H1 (cell line): ENCODE results near the gene AFF2. TPM values are rescaled to one million over a fixed set of nuclear protein-coding genes. Genes with fewer than 3 reads are reported as not detected.

ENCODE experiments used
- CTCF ChIA-PET: fragments of 300-600 bp; sonication (Branson Sonifier 250); formaldehyde crosslinking; loops from one replicate; lab custom pipeline; 2021; ENCODE audit not compliant: partially characterized antibody; lab: Charles Lee
- POLR2A ChIA-PET: fragments of 300-600 bp; sonication (Branson Sonifier 250); formaldehyde crosslinking; loops from one replicate; lab custom pipeline; 2021; ENCODE audit warnings: inconsistent platforms; ENCODE audit not compliant: partially characterized antibody; lab: Charles Lee
- DNase-seq, 2 experiments: peaks; one replicate each; pipeline versions ENCODE4 v3.0.0 to v3.0.0-alpha.2; 2010 to 2022; ENCODE audit warnings: low spot score in 2 of 2, low read depth in 1 of 2, mixed read lengths in 1 of 2
- FAIRE-seq: peaks from 2 replicates; lab custom pipeline; 2011; peaks lifted over from hg19 to GRCh38; lab: Jason Lieb, UNC
- H2AFZ ChIP-seq: 2 replicates; pipeline ENCODE4 v1.8.1; 2012; ENCODE audit warnings: low read length, inconsistent platforms
- H2AK5ac ChIP-seq: 2 replicates; pipeline ENCODE4 v1.6.1; 2013; ENCODE audit warnings: low read depth, low read length
- H2BK120ac ChIP-seq: replicated peaks from 2 replicates; pipeline ENCODE3; 2013; ENCODE audit warnings: low read depth, low read length, inconsistent platforms
- H2BK12ac ChIP-seq: 2 replicates; pipeline ENCODE4 v1.6.1; 2013; ENCODE audit warnings: low read depth, low read length
- H2BK15ac ChIP-seq: 2 replicates; pipeline ENCODE4 v1.6.1; 2013; ENCODE audit warnings: low read length
- H2BK20ac ChIP-seq: 2 replicates; pipeline ENCODE4 v1.6.1; 2013; ENCODE audit warnings: low read length
- H2BK5ac ChIP-seq: 2 replicates; pipeline ENCODE4 v1.6.1; 2013; ENCODE audit warnings: low read depth, low read length
- H3K14ac ChIP-seq: 2 replicates; pipeline ENCODE4 v1.6.1; 2013; ENCODE audit warnings: inconsistent platforms; ENCODE audit not compliant: insufficient read length
- H3K18ac ChIP-seq: 2 replicates; pipeline ENCODE4 v1.6.1; 2013; ENCODE audit warnings: low read length; ENCODE audit errors: extremely low read depth
- H3K23ac ChIP-seq: 2 replicates; pipeline ENCODE4 v1.6.1; 2013; ENCODE audit warnings: inconsistent platforms; ENCODE audit not compliant: insufficient read length
- H3K23me2 ChIP-seq: 2 replicates; pipeline ENCODE4 v1.6.1; 2013; ENCODE audit warnings: low read depth, low read length
- H3K27ac ChIP-seq: 2 replicates; pipeline ENCODE4 v1.6.1; 2011; ENCODE audit warnings: low read depth, low read length, inconsistent platforms
- H3K27me3 ChIP-seq, 4 experiments: replicated peaks in 1 of 4; 1 replicate in 1 of 4; 2 replicates in 3 of 4; pipeline versions ENCODE4 v1.6.1 to v1.8.1; 2011 to 2013; ENCODE audit warnings: low read length in 3 of 4, mild to moderate bottlenecking in 3 of 4, inconsistent platforms in 2 of 4, mixed read lengths in 2 of 4, moderate library complexity in 1 of 4; ENCODE audit not compliant: control insufficient read depth in 3 of 4, insufficient read depth in 3 of 4; ENCODE audit errors: extremely low read depth in 1 of 4
- H3K36me3 ChIP-seq, 4 experiments: 2 replicates each; pipeline versions ENCODE4 v1.6.1 to v1.8.1; 2011 to 2013; ENCODE audit warnings: mild to moderate bottlenecking in 4 of 4, low read length in 3 of 4, moderate library complexity in 2 of 4, control low read depth in 1 of 4, inconsistent platforms in 1 of 4; ENCODE audit not compliant: insufficient read depth in 4 of 4, control insufficient read depth in 2 of 4
- H3K4ac ChIP-seq: replicated peaks from 2 replicates; pipeline ENCODE3; 2013; ENCODE audit warnings: low read length, low read depth, mixed read lengths, inconsistent platforms; ENCODE audit not compliant: insufficient read length
- H3K4me1 ChIP-seq, 4 experiments: replicated peaks in 1 of 4; 1 replicate in 1 of 4; 2 replicates in 3 of 4; pipeline versions ENCODE4 v1.6.1 to v1.8.1; 2011 to 2013; ENCODE audit warnings: low read length in 3 of 4, inconsistent platforms in 2 of 4, mixed read lengths in 1 of 4; ENCODE audit not compliant: insufficient read depth in 4 of 4, control insufficient read depth in 3 of 4
- H3K4me2 ChIP-seq, 2 experiments: 2 replicates each; pipeline versions ENCODE4 v1.6.1 to v1.8.1; 2011 to 2013; ENCODE audit warnings: low read depth in 2 of 2, low read length in 2 of 2, control low read depth in 1 of 2, inconsistent platforms in 1 of 2, mild to moderate bottlenecking in 1 of 2; ENCODE audit not compliant: insufficient read depth in 1 of 2
- H3K4me3 ChIP-seq, 4 experiments: fragments of 200-600, 300-600 bp in 1 of 4; sonication (generic), shearing (Covaris generic), sonication (Bioruptor Twin) in 1 of 4; 2 replicates each; pipeline versions ENCODE4 v1.5.1 to v1.8.1; 2011 to 2016; ENCODE audit warnings: low read length in 4 of 4, low read depth in 3 of 4, control low read depth in 2 of 4, inconsistent platforms in 2 of 4, mild to moderate bottlenecking in 2 of 4, mixed read lengths in 1 of 4, moderate library complexity in 1 of 4; ENCODE audit not compliant: insufficient read depth in 2 of 4; ENCODE audit errors: extremely low read depth in 1 of 4
- H3K56ac ChIP-seq: replicated peaks from 2 replicates; pipeline ENCODE3; 2013; ENCODE audit warnings: low read depth, mild to moderate bottlenecking, mixed read lengths, low read length, inconsistent platforms; ENCODE audit not compliant: insufficient read length
- H3K79me1 ChIP-seq: 2 replicates; pipeline ENCODE4 v1.6.1; 2013; ENCODE audit warnings: low read depth, low read length, control low read depth
- H3K79me2 ChIP-seq, 2 experiments: 2 replicates each; pipeline versions ENCODE4 v1.6.1 to v1.8.1; 2012 to 2013; ENCODE audit warnings: low read length in 2 of 2, mild to moderate bottlenecking in 2 of 2, inconsistent platforms in 1 of 2; ENCODE audit not compliant: insufficient read depth in 2 of 2, control insufficient read depth in 1 of 2
- H3K9ac ChIP-seq, 4 experiments: replicated peaks in 1 of 4; 1 replicate in 1 of 4; 2 replicates in 3 of 4; pipeline versions ENCODE4 v1.6.1 to v1.8.1; 2011 to 2013; ENCODE audit warnings: low read depth in 3 of 4, low read length in 3 of 4, control low read depth in 2 of 4, mild to moderate bottlenecking in 2 of 4, moderate library complexity in 2 of 4, inconsistent platforms in 1 of 4; ENCODE audit errors: extremely low read depth in 1 of 4
- H3K9me3 ChIP-seq, 2 experiments: 2 replicates each; pipeline versions ENCODE4 v1.6.1 to v1.8.1; 2012 to 2013; ENCODE audit warnings: mild to moderate bottlenecking in 2 of 2, moderate library complexity in 2 of 2, control low read depth in 1 of 2, inconsistent platforms in 1 of 2, low read depth in 1 of 2, low read length in 1 of 2, mixed read lengths in 1 of 2; ENCODE audit not compliant: insufficient read depth in 2 of 2
- H4K20me1 ChIP-seq, 2 experiments: replicated peaks in 1 of 2; 2 replicates each; pipeline versions ENCODE3 to v1.8.1; 2011 to 2013; ENCODE audit warnings: inconsistent platforms in 2 of 2, low read length in 2 of 2, mild to moderate bottlenecking in 1 of 2; ENCODE audit not compliant: insufficient read depth in 2 of 2, control insufficient read depth in 1 of 2
- H4K5ac ChIP-seq: 2 replicates; pipeline ENCODE4 v1.6.1; 2013; ENCODE audit warnings: low read length, low read depth, mixed read lengths, inconsistent platforms; ENCODE audit not compliant: insufficient read length
- H4K8ac ChIP-seq: 2 replicates; pipeline ENCODE4 v1.8.0; 2013; ENCODE audit warnings: mild to moderate bottlenecking, moderate library complexity, low read length, inconsistent platforms; ENCODE audit not compliant: insufficient read depth; ENCODE audit errors: extremely low read depth
- H4K91ac ChIP-seq: replicated peaks from 2 replicates; pipeline ENCODE3; 2013; ENCODE audit warnings: low read length, mixed read lengths, inconsistent platforms; ENCODE audit not compliant: insufficient read length
- ATF2 ChIP-seq: IDR thresholded peaks from 2 replicates; pipeline ENCODE4 v1.6.1; 2012; ENCODE audit warnings: low read length, inconsistent platforms
- BCL11A ChIP-seq, 2 experiments: IDR thresholded peaks; one replicate each; pipeline ENCODE4 v1.6.1; 2011; ENCODE audit warnings: low read depth in 2 of 2, low read length in 2 of 2, mild to moderate bottlenecking in 2 of 2
- BRCA1 ChIP-seq: IDR thresholded peaks from 2 replicates; pipeline ENCODE4 v1.6.1; 2012; ENCODE audit warnings: low read depth, low read length, improper control_type of control experiment
- EZH2 ChIP-seq: fragments of 200-600 bp; sonication (generic); IDR thresholded peaks from 2 replicates; pipeline ENCODE4 v1.7.1; 2012; ENCODE audit warnings: low read depth, mild to moderate bottlenecking, moderate library complexity, low read length, inconsistent platforms; ENCODE audit not compliant: severe bottlenecking
- MAX ChIP-seq: IDR thresholded peaks from 2 replicates; pipeline ENCODE4 v1.6.1; 2012; ENCODE audit warnings: inconsistent platforms
- NRF1 ChIP-seq: IDR thresholded peaks from 2 replicates; pipeline ENCODE4 v1.6.1; 2011; ENCODE audit warnings: mild to moderate bottlenecking, low read depth, low read length, improper control_type of control experiment
- PHF8 ChIP-seq: fragments of 200-600 bp; sonication (generic); conservative IDR thresholded peaks from 2 replicates; pipeline ENCODE4 v1.7.1; 2012; ENCODE audit warnings: low read depth, mild to moderate bottlenecking, inconsistent platforms, low read length, moderate library complexity
- POLR2A ChIP-seq, 2 experiments: IDR thresholded peaks; 1 replicate in 1 of 2; 2 replicates in 1 of 2; pipeline ENCODE4 v1.6.1; 2011; ENCODE audit warnings: low read depth in 2 of 2, low read length in 2 of 2, mild to moderate bottlenecking in 2 of 2; ENCODE audit errors: control extremely low read depth in 1 of 2
- POU5F1 ChIP-seq: IDR thresholded peaks from 2 replicates; pipeline ENCODE4 v1.6.1; 2011; ENCODE audit warnings: low read depth, mild to moderate bottlenecking, low read length, moderate library complexity
- SIN3A ChIP-seq, 2 experiments: IDR thresholded peaks in 1 of 2; conservative IDR thresholded peaks in 1 of 2; 2 replicates each; pipeline ENCODE4 v1.6.1; 2011 to 2012; ENCODE audit warnings: low read length in 2 of 2, improper control_type of control experiment in 1 of 2, low read depth in 1 of 2, mild to moderate bottlenecking in 1 of 2
- YY1 ChIP-seq: IDR thresholded peaks from 2 replicates; pipeline ENCODE4 v1.6.1; 2011; ENCODE audit warnings: low read depth, mild to moderate bottlenecking, low read length
- WGBS, 2 experiments: shearing (Covaris generic) in 1 of 2; methylation state at CpG; one replicate each; pipeline versions ENCODE4 v1.1.6 to v1.1.7; 2013 to 2015; ENCODE audit warnings: low lambda C conversion rate in 2 of 2, mixed read lengths in 2 of 2, inconsistent platforms in 1 of 2, low coverage in 1 of 2, missing lambda C conversion rate in 1 of 2; ENCODE audit not compliant: insufficient replicate concordance in 2 of 2, insufficient coverage in 1 of 2, insufficient read length in 1 of 2; ENCODE audit errors: extremely low coverage in 1 of 2, missing lambda C conversion rate in 1 of 2; 5-methylcytosine and 5-hydroxymethylcytosine counted together
- polyA plus RNA-seq, 7 experiments: library from polyadenylated mRNA; depleted of rRNA in 3 of 7; stranded (reverse) in 5 of 7; unstranded in 2 of 7; fragments of >200 nt in 5 of 7; fragments of 200-250 nt in 2 of 7; gene quantifications; 1 replicate in 5 of 7; 2 replicates in 1 of 7; 4 replicates in 1 of 7; pipeline versions ENCODE4 v1.2.1 to v1.2.3, GENCODE V29; 2011 to 2013; ENCODE audit warnings: missing spikeins in 2 of 7, mixed read lengths in 2 of 7
- total RNA-seq: library from RNA; stranded (reverse); fragmentation: NEBNext Ultra II Directional; extraction: Animal tissue kit (Norgen Biotek cat#: 25700); gene quantifications from 2 replicates; pipeline ENCODE4 v1.2.1, GENCODE V29; 2021

Gene AFF2
- total and polyA plus RNA-seq, 2 of the 8 experiments (the other 6 are each of a cell fraction or from before 2014, with no cell fraction given) = 2.0 to 7.3 TPM

GRCh38 chrX:148601034-148601433 is 100.6 kb downstream of the AFF2 start:
- H3K79me1 ChIP-seq = no peaks in the 10 kb centered on the region
- DNase-seq (no peak), FAIRE-seq (no peak)
- H3K14ac ChIP-seq = no peak overlapping the region
- no peaks in the 10 kb centered on the region for H3K4me1 ChIP-seq
- no peak overlapping the region for H3K23ac ChIP-seq
- no peak overlapping the region for H2BK120ac ChIP-seq
- H2BK15ac ChIP-seq = no peak overlapping the region
- no peak overlapping the region for H2BK12ac ChIP-seq
- H4K20me1 ChIP-seq = no peaks in the 10 kb centered on the region
- H2BK20ac ChIP-seq = no peak overlapping the region
- no peak overlapping the region for H3K18ac ChIP-seq
- no peak overlapping the region for H2AK5ac ChIP-seq
- no peak overlapping the region for H3K27ac ChIP-seq
- H2AFZ ChIP-seq = no peak overlapping the region
- no peak overlapping the region for H4K5ac ChIP-seq
- no peak overlapping the region for H3K4me3 ChIP-seq
- no peaks in the 10 kb centered on the region for H3K23me2 ChIP-seq
- ChIA-PET POLR2A (no interaction called here), CTCF (interaction anchor here (1.6 kb wide), 1 partner anchor 24 kb away, joined by 4 read pairs; no protein-coding TSS in a partner anchor)
- no peaks in the 10 kb centered on the region for H3K27me3 ChIP-seq
- H3K4ac ChIP-seq = no peak overlapping the region
- H3K9me3 ChIP-seq = no peaks in the 10 kb centered on the region
- H4K91ac ChIP-seq = no peak overlapping the region
- H3K9ac ChIP-seq = no peak overlapping the region
- no peak overlapping the region for H3K4me2 ChIP-seq
- H2BK5ac ChIP-seq = no peak overlapping the region
- 90% methylated on average over 3 of the region's 4 CpGs; no CpG with 5 or more reads in 1 of the 2 experiments for WGBS, 2 experiments
- H3K36me3 ChIP-seq = no peaks in the 10 kb centered on the region
- H3K79me2 ChIP-seq = no peaks in the 10 kb centered on the region
- H3K56ac ChIP-seq = no peak overlapping the region
- TF ChIP-seq POLR2A (IDR thresholded peaks at IDR 0.05; ENCODE audit: control extremely low read depth in 1 of 2, low read depth in 2 of 2, low read length in 2 of 2) = no peak
- TF ChIP-seq MAX = no peak
- no peak for TF ChIP-seq BRCA1
- no peak for TF ChIP-seq YY1
- no peak for TF ChIP-seq BCL11A (IDR thresholded peaks at IDR 0.05; ENCODE audit: low read depth in 2 of 2, low read length in 2 of 2)
- TF ChIP-seq PHF8 = no peak
- TF ChIP-seq ATF2 = no peak
- no peak for TF ChIP-seq NRF1
- TF ChIP-seq SIN3A (conservative IDR thresholded peaks at IDR 0.05 in 1 of 2, IDR thresholded peaks at IDR 0.05 in 1 of 2; ENCODE audit: low read depth in 1 of 2, low read length in 2 of 2) = no peak
- no peak for TF ChIP-seq POU5F1
- no peak for TF ChIP-seq EZH2
- no peak overlapping the region for H4K8ac ChIP-seq
